ENCODE data around the gene MIA2. TPM values are rescaled to one million over a fixed set of nuclear protein-coding genes. Genes with fewer than 3 reads are reported as not detected.

MIA2 gene
- total RNA-seq, 1 donor from 2014 or later: 12.7 TPM

DNA sequence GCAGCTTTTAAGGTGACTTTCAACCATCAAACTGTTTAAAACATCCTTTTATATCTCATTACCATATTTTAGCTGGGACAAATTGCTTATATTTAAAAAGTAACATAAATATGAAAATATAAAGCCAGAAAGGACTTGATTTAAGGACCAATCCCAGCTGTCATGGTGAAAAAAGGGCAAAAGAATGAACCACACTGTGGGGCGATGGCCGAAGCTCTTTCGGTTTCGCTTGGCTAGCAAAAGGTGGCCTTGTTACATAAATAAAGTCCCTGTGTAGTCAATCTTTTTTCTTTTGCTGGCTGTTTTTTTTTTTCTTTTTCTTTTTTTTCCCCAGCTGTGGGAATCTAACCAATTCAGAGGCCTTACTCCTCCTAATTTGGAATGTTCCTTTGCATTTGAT, 147.7 kb downstream of the MIA2 start:
- Mint-ChIP-seq H3K4me3 (no peak overlapping the region), H3K9me3 (no peaks in the 10 kb centered on the region), H3K36me3 (ENCODE audit: low read depth) (peaks cover 7% of the 10 kb centered on the region), H3K27ac (ENCODE audit: unreplicated experiment) (no peak overlapping the region), H3K4me1 (peaks cover 20% of the 10 kb centered on the region), H3K27me3 (ENCODE audit: low read depth) (no peaks in the 10 kb centered on the region)
- TF ChIP-seq, protein P1, sequence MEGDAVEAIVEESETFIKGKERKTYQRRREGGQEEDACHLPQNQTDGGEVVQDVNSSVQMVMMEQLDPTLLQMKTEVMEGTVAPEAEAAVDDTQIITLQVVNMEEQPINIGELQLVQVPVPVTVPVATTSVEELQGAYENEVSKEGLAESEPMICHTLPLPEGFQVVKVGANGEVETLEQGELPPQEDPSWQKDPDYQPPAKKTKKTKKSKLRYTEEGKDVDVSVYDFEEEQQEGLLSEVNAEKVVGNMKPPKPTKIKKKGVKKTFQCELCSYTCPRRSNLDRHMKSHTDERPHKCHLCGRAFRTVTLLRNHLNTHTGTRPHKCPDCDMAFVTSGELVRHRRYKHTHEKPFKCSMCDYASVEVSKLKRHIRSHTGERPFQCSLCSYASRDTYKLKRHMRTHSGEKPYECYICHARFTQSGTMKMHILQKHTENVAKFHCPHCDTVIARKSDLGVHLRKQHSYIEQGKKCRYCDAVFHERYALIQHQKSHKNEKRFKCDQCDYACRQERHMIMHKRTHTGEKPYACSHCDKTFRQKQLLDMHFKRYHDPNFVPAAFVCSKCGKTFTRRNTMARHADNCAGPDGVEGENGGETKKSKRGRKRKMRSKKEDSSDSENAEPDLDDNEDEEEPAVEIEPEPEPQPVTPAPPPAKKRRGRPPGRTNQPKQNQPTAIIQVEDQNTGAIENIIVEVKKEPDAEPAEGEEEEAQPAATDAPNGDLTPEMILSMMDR (conservative IDR thresholded peaks at IDR 0.05): no peak
- no peak for DNase-seq (ENCODE audit: low read depth, low spot score)

DNA sequence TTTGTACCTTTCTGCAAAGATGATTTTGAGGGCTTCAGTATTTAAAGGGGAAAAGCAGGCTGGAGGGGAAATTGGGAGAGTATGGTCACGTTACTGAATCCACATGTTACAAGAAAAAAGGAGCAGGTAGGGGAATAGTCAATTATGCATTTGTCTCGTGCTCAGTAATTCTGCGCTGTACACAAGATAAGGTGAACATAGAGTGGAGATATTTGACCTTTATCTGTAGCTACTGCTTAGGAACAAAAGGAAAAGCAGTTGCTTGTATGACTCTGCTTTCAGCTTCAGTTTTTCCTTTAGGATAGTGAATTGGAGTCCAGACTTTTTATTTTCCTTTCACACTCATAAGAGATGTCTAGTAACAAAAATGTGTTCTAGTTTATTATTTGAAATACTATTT, 148.7 kb downstream of the MIA2 start:
- Mint-ChIP-seq H3K9me3 (peaks cover 5% of the 10 kb centered on the region), H3K27me3 (ENCODE audit: low read depth) (no peaks in the 10 kb centered on the region), H3K4me1 (peaks cover 16% of the 10 kb centered on the region), H3K36me3 (ENCODE audit: low read depth) (peaks cover 14% of the 10 kb centered on the region), H3K4me3 (no peak overlapping the region), H3K27ac (ENCODE audit: unreplicated experiment) (no peak overlapping the region)
- TF ChIP-seq, protein P1 (conservative IDR thresholded peaks at IDR 0.05): no peak
- no peak for DNase-seq (ENCODE audit: low read depth, low spot score)

DNA sequence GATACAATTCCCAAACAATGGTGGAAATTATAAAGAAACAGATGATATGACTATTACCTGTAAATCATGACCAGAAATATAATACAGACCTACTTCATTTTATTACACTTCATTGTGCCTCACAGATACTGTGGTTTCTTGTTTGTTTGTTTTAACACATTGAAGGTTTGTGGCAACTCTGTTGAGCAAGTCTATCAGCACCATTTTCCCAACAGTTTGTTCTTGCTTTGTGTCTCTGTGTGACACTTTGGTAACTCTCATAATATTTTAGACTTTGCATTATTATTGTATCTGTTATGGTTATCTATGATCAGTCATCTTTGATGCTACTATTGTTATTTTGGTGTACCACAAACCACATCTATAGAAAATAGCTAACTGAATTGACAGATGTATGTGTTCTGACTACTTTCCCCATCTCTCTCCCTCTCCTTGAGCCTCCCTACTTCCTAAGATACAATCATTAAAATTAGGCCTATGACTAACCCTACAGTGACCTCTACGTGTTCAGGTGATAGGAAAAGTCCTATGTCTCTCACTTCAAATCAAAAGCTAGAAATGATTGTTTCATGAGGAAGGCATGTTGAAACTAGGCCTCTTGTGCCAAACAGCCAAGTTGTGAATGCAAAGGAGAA, 149.4 kb downstream of the MIA2 start:
- Mint-ChIP-seq H3K27me3 (ENCODE audit: low read depth) (no peaks in the 10 kb centered on the region), H3K4me3 (no peak overlapping the region), H3K27ac (ENCODE audit: unreplicated experiment) (no peak overlapping the region), H3K36me3 (ENCODE audit: low read depth) (peaks cover 14% of the 10 kb centered on the region), H3K9me3 (peaks cover 5% of the 10 kb centered on the region), H3K4me1 (peaks cover 16% of the 10 kb centered on the region)
- no peak for DNase-seq (ENCODE audit: low read depth, low spot score)
- TF ChIP-seq, protein P1 (conservative IDR thresholded peaks at IDR 0.05): no peak

DNA sequence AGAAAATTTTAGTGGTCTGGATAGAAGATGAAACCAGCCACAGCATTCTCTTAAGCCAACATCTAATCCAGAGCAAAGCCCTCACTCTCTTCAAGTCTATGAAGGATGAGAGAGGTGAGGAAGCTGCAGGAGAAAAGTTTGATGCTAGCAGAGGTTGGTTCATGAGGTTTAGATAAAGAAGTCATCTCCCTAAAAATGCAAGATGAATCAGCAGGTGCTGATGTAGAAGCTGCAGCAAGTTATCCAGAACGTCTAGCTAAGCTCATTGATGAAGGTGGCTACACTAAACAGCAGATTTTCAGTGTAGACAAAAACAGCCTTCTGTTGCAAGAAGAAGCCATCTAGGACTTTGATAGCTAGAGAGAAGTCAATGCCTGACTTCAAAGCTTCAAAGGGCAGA, 150.0 kb downstream of the MIA2 start:
- TF ChIP-seq, protein P1 (conservative IDR thresholded peaks at IDR 0.05): no peak
- H3K27me3 Mint-ChIP-seq (ENCODE audit: low read depth): no peaks in the 10 kb centered on the region
- no peak overlapping the region for H3K4me3 Mint-ChIP-seq
- peaks cover 16% of the 10 kb centered on the region for H3K4me1 Mint-ChIP-seq
- peaks cover 5% of the 10 kb centered on the region for H3K9me3 Mint-ChIP-seq
- no peak for DNase-seq (ENCODE audit: low read depth, low spot score)
- H3K36me3 Mint-ChIP-seq (ENCODE audit: low read depth): peaks cover 14% of the 10 kb centered on the region
- H3K27ac Mint-ChIP-seq (ENCODE audit: unreplicated experiment): no peak overlapping the region

DNA sequence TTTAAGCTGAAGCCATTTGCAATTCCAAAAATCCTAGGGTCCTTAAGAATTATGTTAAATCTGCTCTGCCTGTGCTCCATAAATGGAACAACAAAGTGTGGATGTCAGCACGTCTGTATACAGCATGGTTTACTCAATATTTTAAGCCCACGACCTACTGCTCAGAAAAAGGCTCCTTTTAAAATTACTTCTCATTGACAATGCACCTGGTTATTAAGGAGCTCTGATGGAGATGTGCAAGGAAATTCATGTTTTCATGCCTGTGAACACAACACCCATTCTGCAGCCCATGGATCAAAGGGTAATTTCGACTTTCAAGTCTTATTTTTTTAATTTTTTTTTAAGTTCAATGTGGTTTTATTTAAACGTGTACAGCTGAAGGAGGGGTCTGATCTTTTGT, 150.5 kb downstream of the MIA2 start:
- H3K9me3 Mint-ChIP-seq: peaks cover 5% of the 10 kb centered on the region
- peaks cover 14% of the 10 kb centered on the region for H3K36me3 Mint-ChIP-seq (ENCODE audit: low read depth)
- peaks cover 16% of the 10 kb centered on the region for H3K4me1 Mint-ChIP-seq
- TF ChIP-seq, protein P1 (conservative IDR thresholded peaks at IDR 0.05): no peak
- H3K27me3 Mint-ChIP-seq (ENCODE audit: low read depth): no peaks in the 10 kb centered on the region
- DNase-seq (ENCODE audit: low read depth, low spot score): no peak
- no peak overlapping the region for H3K27ac Mint-ChIP-seq (ENCODE audit: unreplicated experiment)
- no peak overlapping the region for H3K4me3 Mint-ChIP-seq

Measured in neural crest cell (in vitro differentiated cells).